GM18870 (cell line): Measurements from ENCODE around the gene CTDSPL.
A peak's percentile ranks its signal among the peaks of the same experiment; 100 is the strongest.
"Not testable (repeated sequence)": the region's sequence is repeated elsewhere in the genome, so short reads cannot be mapped to it uniquely, and the experiment has no call there.

Source experiments
- ATAC-seq: cut with Tn5 transposase; IDR thresholded peaks from one replicate; pipeline ENCODE4 v1.9.1; 2021; ENCODE audit warnings: moderate library complexity; ENCODE audit not compliant: unreplicated experiment

Gene CTDSPL

GRCh38 chr3:37963635-37964034 is 102.0 kb downstream of the CTDSPL start:
- no peak for ATAC-seq

GRCh38 chr3:37964146-37964545 is 102.5 kb downstream of the CTDSPL start:
- no peak for ATAC-seq

GRCh38 chr3:37964716-37965115 is 103.0 kb downstream of the CTDSPL start:
- no peak for ATAC-seq

GRCh38 chr3:37967260-37967881 is 105.7 kb downstream of the CTDSPL start:
- peak; percentile 61 for ATAC-seq

- ATAC-seq, result no peak
Measured at GRCh38 chr3:37968199-37968598, 106.5 kb downstream of the CTDSPL start.

GRCh38 chr3:37968813-37969595 is 107.3 kb downstream of the CTDSPL start:
- ATAC-seq, result no peak

GRCh38 chr3:37969596-37970100 is 108.0 kb downstream of the CTDSPL start:
- no peak for ATAC-seq

GRCh38 chr3:37970802-37971201 is 109.1 kb downstream of the CTDSPL start:
- ATAC-seq, result no peak

GRCh38 chr3:37971467-37971866 is 109.8 kb downstream of the CTDSPL start:
- ATAC-seq, result no peak

GRCh38 chr3:37972056-37972455 is 110.4 kb downstream of the CTDSPL start:
- not testable (repeated sequence) for ATAC-seq

GRCh38 chr3:37973246-37974054 is 111.8 kb downstream of the CTDSPL start:
- ATAC-seq, result no peak

GRCh38 chr3:37974121-37975083 is 112.7 kb downstream of the CTDSPL start:
- peak; percentile 63 for ATAC-seq

GRCh38 chr3:37979541-37980461 is 118.1 kb downstream of the CTDSPL start:
- ATAC-seq, result no peak

- no peak for ATAC-seq
Measured at GRCh38 chr3:37980462-37981347, 119.0 kb downstream of the CTDSPL start.

- ATAC-seq, result no peak
Measured at GRCh38 chr3:37981348-37981664, 119.6 kb downstream of the CTDSPL start.

GRCh38 chr3:37982331-37982730 is 120.7 kb downstream of the CTDSPL start:
- no peak for ATAC-seq

- ATAC-seq, result no peak
Measured at GRCh38 chr3:37984051-37984450, 122.4 kb downstream of the CTDSPL start.

- ATAC-seq, result no peak
Measured at GRCh38 chr3:37984596-37984995, 122.9 kb downstream of the CTDSPL start.
